NB4 (cell line): ENCODE results near the gene CAMTA1.

Experiments used
- CTCF ChIP-seq: IDR thresholded peaks from one replicate; pipeline ENCODE4 v1.5.1; 2012; ENCODE audit warnings: low read depth, low read length
- POLR2A ChIP-seq: IDR thresholded peaks from 2 replicates; pipeline ENCODE4 v1.6.1; 2011; ENCODE audit warnings: mild to moderate bottlenecking; ENCODE audit not compliant: insufficient read length; ENCODE audit errors: extremely low read depth

- TF ChIP-seq CTCF: no peak
- no peak for TF ChIP-seq POLR2A
Observed at GRCh38 chr1:6859415-6860343, 74.4 kb downstream of the CAMTA1 start.
